HG02943 (cell line): ENCODE data around the gene KCNIP1.
"Not testable (repeated sequence)": the region's sequence is repeated elsewhere in the genome, so short reads cannot be mapped to it uniquely, and the experiment has no call there.

Experiments used
- ATAC-seq: cut with Tn5 transposase; IDR thresholded peaks from one replicate; pipeline ENCODE4 v1.9.1; 2021; ENCODE audit warnings: mild to moderate bottlenecking, low read depth, moderate library complexity; ENCODE audit not compliant: unreplicated experiment

Gene KCNIP1

GRCh38 chr5:170533383-170533782 is 29.6 kb downstream of the KCNIP1 start:
- no peak for ATAC-seq

- ATAC-seq, result no peak
Measured at GRCh38 chr5:170534177-170534576, 30.4 kb downstream of the KCNIP1 start.

- ATAC-seq, result no peak
Measured at GRCh38 chr5:170534941-170535340, 31.1 kb downstream of the KCNIP1 start.

- ATAC-seq, result no peak
Measured at GRCh38 chr5:170536525-170536924, 32.7 kb downstream of the KCNIP1 start.

GRCh38 chr5:170537451-170538095 is 33.8 kb downstream of the KCNIP1 start:
- no peak for ATAC-seq

- ATAC-seq, result no peak
Measured at GRCh38 chr5:170538096-170538465, 34.3 kb downstream of the KCNIP1 start.

GRCh38 chr5:170538696-170539586 is 35.1 kb downstream of the KCNIP1 start:
- no peak for ATAC-seq

- ATAC-seq, result no peak
Measured at GRCh38 chr5:170540271-170540670, 36.5 kb downstream of the KCNIP1 start.

GRCh38 chr5:170541146-170541769 is 37.4 kb downstream of the KCNIP1 start:
- ATAC-seq, result no peak

- no peak for ATAC-seq
Measured at GRCh38 chr5:170542691-170543293, 39.0 kb downstream of the KCNIP1 start.

- ATAC-seq, result no peak
Measured at GRCh38 chr5:170545313-170545712, 41.5 kb downstream of the KCNIP1 start.

GRCh38 chr5:170545811-170546210 is 42.0 kb downstream of the KCNIP1 start:
- ATAC-seq, result no peak

GRCh38 chr5:170546282-170546681 is 42.5 kb downstream of the KCNIP1 start:
- ATAC-seq, result no peak

- not testable (repeated sequence) for ATAC-seq
Measured at GRCh38 chr5:170550382-170550781, 46.6 kb downstream of the KCNIP1 start.

- ATAC-seq, result no peak
Measured at GRCh38 chr5:170551076-170551475, 47.3 kb downstream of the KCNIP1 start.

GRCh38 chr5:170551622-170552021 is 47.8 kb downstream of the KCNIP1 start:
- no peak for ATAC-seq

- no peak for ATAC-seq
Measured at GRCh38 chr5:170552621-170553115, 48.8 kb downstream of the KCNIP1 start.

GRCh38 chr5:170553218-170553617 is 49.4 kb downstream of the KCNIP1 start:
- ATAC-seq, result no peak

- no peak for ATAC-seq
Measured at GRCh38 chr5:170554521-170555267, 50.9 kb downstream of the KCNIP1 start.

GRCh38 chr5:170557314-170557713 is 53.5 kb downstream of the KCNIP1 start:
- ATAC-seq, result no peak
